DND-41 (cell line): Measurements from ENCODE around the gene C1R.

Source experiments
- ATAC-seq: fragments of 200-7000 bp; cut with Tn5 transposase; 3 replicates; pipeline ENCODE4 v1.9.1; 2021; ENCODE audit warnings: low read depth; ENCODE audit not compliant: insufficient read depth
- DNase-seq: peaks from one replicate; pipeline ENCODE4 v3.0.0-alpha.2; 2020
- H2AFZ ChIP-seq: 2 replicates; pipeline ENCODE4 v1.6.0; 2012; ENCODE audit warnings: low read depth, low read length
- H3K27ac ChIP-seq: 2 replicates; pipeline ENCODE4 v1.5.1; 2012; ENCODE audit warnings: low read length, inconsistent platforms
- H3K27me3 ChIP-seq: fragments of 200-600 bp; sonication (generic); 2 replicates; pipeline ENCODE4 v1.6.0; 2012; ENCODE audit warnings: low read length, mild to moderate bottlenecking, inconsistent platforms; ENCODE audit not compliant: insufficient read depth, poor library complexity
- H3K36me3 ChIP-seq: 2 replicates; pipeline ENCODE4 v1.5.1; 2012; ENCODE audit warnings: low read length, inconsistent platforms; ENCODE audit not compliant: insufficient read depth
- H3K4me1 ChIP-seq: 2 replicates; pipeline ENCODE4 v1.5.1; 2012; ENCODE audit warnings: mild to moderate bottlenecking, low read length; ENCODE audit not compliant: insufficient read depth
- H3K4me2 ChIP-seq: 2 replicates; pipeline ENCODE4 v1.6.0; 2012; ENCODE audit warnings: mild to moderate bottlenecking, moderate library complexity, low read length, inconsistent platforms; ENCODE audit not compliant: insufficient read depth
- H3K4me3 ChIP-seq, 2 experiments: fragments of 200-600 bp in 1 of 2; shearing (Covaris generic) in 1 of 2; 2 replicates each; pipeline ENCODE4 v1.5.1; 2012 to 2016; ENCODE audit warnings: inconsistent platforms in 2 of 2, low read length in 2 of 2, mild to moderate bottlenecking in 2 of 2, low read depth in 1 of 2, moderate library complexity in 1 of 2
- H3K79me2 ChIP-seq: 2 replicates; pipeline ENCODE4 v1.6.0; 2012; ENCODE audit warnings: low read length, inconsistent platforms; ENCODE audit not compliant: insufficient read depth
- H3K9ac ChIP-seq: 2 replicates; pipeline ENCODE4 v1.6.0; 2012; ENCODE audit warnings: low read depth, mild to moderate bottlenecking, inconsistent platforms, low read length, moderate library complexity
- H3K9me3 ChIP-seq: 2 replicates; pipeline ENCODE4 v1.5.1; 2012; ENCODE audit warnings: low read length, moderate library complexity, mild to moderate bottlenecking, inconsistent platforms; ENCODE audit not compliant: insufficient read depth, severe bottlenecking
- H4K20me1 ChIP-seq: 2 replicates; pipeline ENCODE4 v1.6.0; 2012; ENCODE audit warnings: low read length; ENCODE audit not compliant: insufficient read depth
- EZH2 ChIP-seq: IDR thresholded peaks from 3 replicates; pipeline ENCODE4 v1.6.1; 2012; ENCODE audit warnings: borderline replicate concordance, low read depth, mild to moderate bottlenecking, moderate library complexity, low read length, inconsistent platforms; ENCODE audit not compliant: severe bottlenecking
- TF ChIP-seq, protein P1 (sequence below): IDR thresholded peaks from 2 replicates; pipeline ENCODE4 v1.5.1; 2012; ENCODE audit warnings: borderline replicate concordance, low read length, moderate library complexity, mild to moderate bottlenecking; ENCODE audit not compliant: poor library complexity, severe bottlenecking; ENCODE audit errors: extremely low read depth

C1R gene

DNA sequence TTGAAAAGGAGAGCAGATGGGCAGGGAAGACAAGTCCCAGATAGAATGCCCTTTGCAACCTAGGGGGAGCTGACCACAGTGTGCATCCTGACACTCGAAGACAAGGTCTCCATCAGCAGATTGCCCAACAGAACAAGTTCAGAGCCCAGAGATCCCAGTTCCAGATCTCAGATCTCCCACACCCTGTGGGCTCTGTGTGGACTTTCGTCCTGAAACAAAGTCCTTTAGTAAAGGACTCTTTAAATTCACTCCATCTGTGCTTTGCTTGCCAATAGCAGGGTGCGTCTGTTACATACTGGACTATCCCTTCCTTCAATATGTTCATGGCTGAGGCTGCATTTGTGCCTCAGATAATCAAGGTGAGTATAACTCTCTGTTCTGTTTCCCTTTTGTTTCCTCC is 25.4 kb upstream of the C1R start:
- no peak for DNase-seq
- ATAC-seq = no peak
- TF ChIP-seq, protein P1, sequence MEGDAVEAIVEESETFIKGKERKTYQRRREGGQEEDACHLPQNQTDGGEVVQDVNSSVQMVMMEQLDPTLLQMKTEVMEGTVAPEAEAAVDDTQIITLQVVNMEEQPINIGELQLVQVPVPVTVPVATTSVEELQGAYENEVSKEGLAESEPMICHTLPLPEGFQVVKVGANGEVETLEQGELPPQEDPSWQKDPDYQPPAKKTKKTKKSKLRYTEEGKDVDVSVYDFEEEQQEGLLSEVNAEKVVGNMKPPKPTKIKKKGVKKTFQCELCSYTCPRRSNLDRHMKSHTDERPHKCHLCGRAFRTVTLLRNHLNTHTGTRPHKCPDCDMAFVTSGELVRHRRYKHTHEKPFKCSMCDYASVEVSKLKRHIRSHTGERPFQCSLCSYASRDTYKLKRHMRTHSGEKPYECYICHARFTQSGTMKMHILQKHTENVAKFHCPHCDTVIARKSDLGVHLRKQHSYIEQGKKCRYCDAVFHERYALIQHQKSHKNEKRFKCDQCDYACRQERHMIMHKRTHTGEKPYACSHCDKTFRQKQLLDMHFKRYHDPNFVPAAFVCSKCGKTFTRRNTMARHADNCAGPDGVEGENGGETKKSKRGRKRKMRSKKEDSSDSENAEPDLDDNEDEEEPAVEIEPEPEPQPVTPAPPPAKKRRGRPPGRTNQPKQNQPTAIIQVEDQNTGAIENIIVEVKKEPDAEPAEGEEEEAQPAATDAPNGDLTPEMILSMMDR = no peak
- TF ChIP-seq EZH2 = no peak
- Histone ChIP-seq H3K36me3 (no peaks in the 10 kb centered on the region), H3K27ac (no peak overlapping the region), H3K4me1 (peaks cover 6% of the 10 kb centered on the region; the same call in 1 of the 2 replicates), H3K9ac (no peak overlapping the region), H3K4me2 (no peak overlapping the region), H4K20me1 (peaks cover 3% of the 10 kb centered on the region; the same call in 1 of the 2 replicates), H3K27me3 (no peaks in the 10 kb centered on the region), H3K9me3 (no peaks in the 10 kb centered on the region), H3K4me3 (no peak overlapping the region), H2AFZ (no peak overlapping the region), H3K79me2 (no peaks in the 10 kb centered on the region)

DNA sequence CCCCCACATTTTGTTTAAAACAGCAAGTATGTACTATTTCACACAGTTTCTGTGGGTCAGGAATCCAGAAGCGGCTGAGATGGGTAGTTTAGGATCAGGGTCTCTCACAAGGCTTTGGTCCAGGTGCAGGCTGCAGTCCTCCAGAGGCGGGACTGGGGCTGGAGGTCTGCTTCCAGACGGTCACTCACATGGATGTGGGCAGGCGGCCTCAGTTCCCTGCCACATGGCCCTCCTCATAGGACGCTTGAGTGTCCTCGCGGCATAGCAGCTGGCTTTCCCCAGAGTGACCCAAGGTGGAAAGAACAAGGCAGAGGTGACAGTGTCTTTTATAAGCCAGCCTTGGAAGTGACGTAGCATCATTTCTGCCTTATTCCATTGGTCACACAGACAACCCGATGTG is 24.7 kb upstream of the C1R start:
- no peaks in the 10 kb centered on the region for H3K27me3 ChIP-seq
- H3K79me2 ChIP-seq = no peaks in the 10 kb centered on the region
- H3K9ac ChIP-seq = no peak overlapping the region
- H4K20me1 ChIP-seq = peaks cover 3% of the 10 kb centered on the region; the same call in 1 of the 2 replicates
- H3K4me3 ChIP-seq = no peak overlapping the region
- peaks cover 6% of the 10 kb centered on the region; the same call in 1 of the 2 replicates for H3K4me1 ChIP-seq
- ATAC-seq = no peak
- no peaks in the 10 kb centered on the region for H3K36me3 ChIP-seq
- no peak for DNase-seq
- H3K4me2 ChIP-seq = no peak overlapping the region
- no peaks in the 10 kb centered on the region for H3K9me3 ChIP-seq
- TF ChIP-seq EZH2 = no peak
- no peak overlapping the region for H2AFZ ChIP-seq
- H3K27ac ChIP-seq = no peak overlapping the region

DNA sequence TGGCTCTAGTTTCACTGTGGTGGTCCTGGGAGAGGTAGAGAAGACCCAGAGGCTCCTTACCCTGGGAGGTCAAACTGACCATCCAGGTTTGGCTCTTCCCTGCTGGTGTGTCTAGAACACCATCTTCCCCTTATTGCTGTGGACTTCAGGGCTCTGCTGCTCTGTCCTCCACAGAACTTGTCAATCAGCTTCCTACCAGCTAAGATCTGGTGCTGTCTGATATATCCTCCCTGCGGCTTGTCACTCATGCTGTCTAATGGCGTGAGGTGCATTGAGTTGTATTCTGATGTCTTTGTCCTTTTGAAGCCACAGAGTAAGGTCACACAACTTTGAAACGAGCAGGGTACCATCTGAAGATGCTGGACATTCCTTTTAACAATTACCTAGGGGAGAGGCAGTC is 24.0 kb upstream of the C1R start:
- peaks cover 6% of the 10 kb centered on the region; the same call in 1 of the 2 replicates for H3K4me1 ChIP-seq
- H3K9me3 ChIP-seq = no peaks in the 10 kb centered on the region
- TF ChIP-seq, protein P1 = no peak
- TF ChIP-seq EZH2 = no peak
- H3K36me3 ChIP-seq = no peaks in the 10 kb centered on the region
- DNase-seq = no peak
- no peaks in the 10 kb centered on the region for H3K27me3 ChIP-seq
- no peak overlapping the region for H2AFZ ChIP-seq
- ATAC-seq = no peak
- no peaks in the 10 kb centered on the region for H3K79me2 ChIP-seq
- no peak overlapping the region for H3K27ac ChIP-seq
- no peak overlapping the region for H3K9ac ChIP-seq
- H3K4me2 ChIP-seq = no peak overlapping the region
- H4K20me1 ChIP-seq = peaks cover 3% of the 10 kb centered on the region; the same call in 1 of the 2 replicates
- no peak overlapping the region for H3K4me3 ChIP-seq

DNA sequence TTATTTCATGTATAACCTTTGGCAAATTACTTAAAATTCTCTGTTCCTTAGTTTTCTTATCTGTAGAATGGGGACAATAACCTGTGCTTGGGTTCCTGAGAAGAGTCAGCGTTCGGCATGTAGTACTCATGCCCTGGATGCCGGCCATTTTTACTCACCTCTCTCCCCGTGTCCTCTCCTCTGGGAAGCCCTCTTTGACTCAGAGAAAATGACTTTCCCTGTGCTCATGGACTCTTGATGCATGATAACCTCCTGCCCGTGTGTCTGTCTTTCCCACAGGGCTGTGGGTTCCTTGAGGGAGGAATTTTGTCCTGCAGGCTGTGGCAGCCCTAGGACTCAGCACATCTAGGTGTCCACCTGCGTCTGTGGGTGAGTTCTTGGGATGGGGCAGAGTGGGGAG is 22.6 kb upstream of the C1R start:
- no peak for TF ChIP-seq EZH2
- TF ChIP-seq, protein P1 = no peak
- Histone ChIP-seq H3K4me3 (no peak overlapping the region), H3K27me3 (no peaks in the 10 kb centered on the region), H3K27ac (no peak overlapping the region), H3K36me3 (no peaks in the 10 kb centered on the region), H3K4me1 (peaks cover 6% of the 10 kb centered on the region; the same call in 1 of the 2 replicates), H2AFZ (no peak overlapping the region), H3K9me3 (no peaks in the 10 kb centered on the region), H3K9ac (no peak overlapping the region), H4K20me1 (peaks cover 3% of the 10 kb centered on the region; the same call in 1 of the 2 replicates), H3K4me2 (no peak overlapping the region), H3K79me2 (no peaks in the 10 kb centered on the region)
- DNase-seq (no peak), ATAC-seq (no peak)
